GM12878 (cell line): Measurements from ENCODE around the gene METTL1.

ENCODE experiments used
- CBFB ChIP-seq: IDR thresholded peaks from 2 replicates; pipeline ENCODE4 v1.6.1; 2016; ENCODE audit warnings: antibody characterized with exemption, low read depth
- CBX5 ChIP-seq: sonication (generic); IDR thresholded peaks from 2 replicates; pipeline ENCODE4 v1.6.1; 2016; ENCODE audit warnings: low read depth, moderate library complexity, mild to moderate bottlenecking, inconsistent platforms
- CTCF ChIP-seq, 3 experiments: IDR thresholded peaks in 2 of 3; conservative IDR thresholded peaks in 1 of 3; 2 replicates each; pipeline ENCODE4 v1.5.1; 2011; ENCODE audit warnings: low read depth in 3 of 3, low read length in 3 of 3, mild to moderate bottlenecking in 3 of 3, control low read depth in 2 of 3, moderate library complexity in 2 of 3, inconsistent platforms in 1 of 3, mixed read lengths in 1 of 3; ENCODE audit not compliant: control insufficient read depth in 2 of 3, insufficient read depth in 1 of 3; ENCODE audit errors: extremely low read depth in 1 of 3
- POLR2A ChIP-seq: IDR thresholded peaks from 2 replicates; pipeline ENCODE4 v1.6.1; 2011; ENCODE audit warnings: low read depth, mild to moderate bottlenecking, low read length
- RELA ChIP-seq: fragments of 450-650 bp; IDR thresholded peaks from 2 replicates; pipeline ENCODE4 v1.8.0; 2014; ENCODE audit warnings: borderline replicate concordance; ENCODE audit not compliant: partially characterized antibody
- ZBED1 ChIP-seq: IDR thresholded peaks from 2 replicates; pipeline ENCODE4 v1.6.1; 2016; ENCODE audit warnings: borderline replicate concordance
- ZBTB33 ChIP-seq: fragments of 450-650 bp; IDR thresholded peaks from 2 replicates; pipeline ENCODE4 v1.6.1; 2017; ENCODE audit warnings: mild to moderate bottlenecking
- ZZZ3 ChIP-seq: IDR thresholded peaks from 2 replicates; pipeline ENCODE4 v1.6.1; 2011; ENCODE audit warnings: low read depth; ENCODE audit not compliant: control insufficient read depth, insufficient read length
- TF ChIP-seq, protein P1 (sequence below): IDR thresholded peaks from 2 replicates; pipeline ENCODE4 v1.6.1; 2011; ENCODE audit warnings: low read depth, low read length, improper control_type of control experiment, borderline replicate concordance
- TF ChIP-seq, protein P2 (sequence below): fragments of 450-650 bp; IDR thresholded peaks from 2 replicates; pipeline ENCODE4 v1.6.1; 2017; ENCODE audit warnings: antibody characterized with exemption, mild to moderate bottlenecking, moderate library complexity

GRCh38 chr12:57735952-57736740 lies 35.8 kb downstream of the METTL1 start:
- TF ChIP-seq CTCF (IDR thresholded peaks at IDR 0.05 in 2 of 3, conservative IDR thresholded peaks at IDR 0.05 in 1 of 3; ENCODE audit: control insufficient read depth in 2 of 3, extremely low read depth in 1 of 3, insufficient read depth in 1 of 3, low read depth in 3 of 3, low read length in 3 of 3): no peak
- TF ChIP-seq ZBTB33: no peak
- TF ChIP-seq ZBED1: no peak
- no peak for TF ChIP-seq ZZZ3
- no peak for TF ChIP-seq POLR2A
- TF ChIP-seq, protein P1, sequence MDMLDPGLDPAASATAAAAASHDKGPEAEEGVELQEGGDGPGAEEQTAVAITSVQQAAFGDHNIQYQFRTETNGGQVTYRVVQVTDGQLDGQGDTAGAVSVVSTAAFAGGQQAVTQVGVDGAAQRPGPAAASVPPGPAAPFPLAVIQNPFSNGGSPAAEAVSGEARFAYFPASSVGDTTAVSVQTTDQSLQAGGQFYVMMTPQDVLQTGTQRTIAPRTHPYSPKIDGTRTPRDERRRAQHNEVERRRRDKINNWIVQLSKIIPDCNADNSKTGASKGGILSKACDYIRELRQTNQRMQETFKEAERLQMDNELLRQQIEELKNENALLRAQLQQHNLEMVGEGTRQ: no peak
- no peak for TF ChIP-seq CBX5
- TF ChIP-seq RELA: no peak
- no peak for TF ChIP-seq CBFB
- TF ChIP-seq, protein P2, sequence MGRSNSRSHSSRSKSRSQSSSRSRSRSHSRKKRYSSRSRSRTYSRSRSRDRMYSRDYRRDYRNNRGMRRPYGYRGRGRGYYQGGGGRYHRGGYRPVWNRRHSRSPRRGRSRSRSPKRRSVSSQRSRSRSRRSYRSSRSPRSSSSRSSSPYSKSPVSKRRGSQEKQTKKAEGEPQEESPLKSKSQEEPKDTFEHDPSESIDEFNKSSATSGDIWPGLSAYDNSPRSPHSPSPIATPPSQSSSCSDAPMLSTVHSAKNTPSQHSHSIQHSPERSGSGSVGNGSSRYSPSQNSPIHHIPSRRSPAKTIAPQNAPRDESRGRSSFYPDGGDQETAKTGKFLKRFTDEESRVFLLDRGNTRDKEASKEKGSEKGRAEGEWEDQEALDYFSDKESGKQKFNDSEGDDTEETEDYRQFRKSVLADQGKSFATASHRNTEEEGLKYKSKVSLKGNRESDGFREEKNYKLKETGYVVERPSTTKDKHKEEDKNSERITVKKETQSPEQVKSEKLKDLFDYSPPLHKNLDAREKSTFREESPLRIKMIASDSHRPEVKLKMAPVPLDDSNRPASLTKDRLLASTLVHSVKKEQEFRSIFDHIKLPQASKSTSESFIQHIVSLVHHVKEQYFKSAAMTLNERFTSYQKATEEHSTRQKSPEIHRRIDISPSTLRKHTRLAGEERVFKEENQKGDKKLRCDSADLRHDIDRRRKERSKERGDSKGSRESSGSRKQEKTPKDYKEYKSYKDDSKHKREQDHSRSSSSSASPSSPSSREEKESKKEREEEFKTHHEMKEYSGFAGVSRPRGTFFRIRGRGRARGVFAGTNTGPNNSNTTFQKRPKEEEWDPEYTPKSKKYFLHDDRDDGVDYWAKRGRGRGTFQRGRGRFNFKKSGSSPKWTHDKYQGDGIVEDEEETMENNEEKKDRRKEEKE: no peak
